ENCODE results near the gene TEX28.

DNA sequence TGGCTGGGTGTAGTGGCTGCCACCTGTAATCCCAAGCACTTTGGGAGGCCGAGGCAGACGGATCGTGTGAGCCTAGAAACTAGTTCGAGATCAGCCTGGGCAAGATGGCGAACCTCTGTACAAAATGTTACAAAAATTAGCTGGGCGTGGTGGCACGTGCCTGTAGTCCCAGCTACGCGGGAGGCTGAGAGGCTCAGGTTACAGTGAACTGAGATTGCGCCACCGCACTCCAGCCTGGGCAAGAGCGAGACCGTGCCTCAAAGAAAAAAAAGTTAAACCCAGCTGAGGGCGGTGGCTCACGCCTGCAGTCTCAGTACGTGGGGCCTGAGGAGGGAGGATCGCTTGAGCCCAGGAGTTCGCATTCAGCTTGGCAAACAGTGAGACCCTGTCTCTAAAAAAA, 1.8 kb upstream of the TEX28 start:
- TF ChIP-seq POLR2A (IDR thresholded peaks at IDR 0.05) (no peak), EP300 (IDR thresholded peaks at IDR 0.05) (no peak)

All from upper lobe of left lung (tissue), 4 donors.